Mucosa of stomach (tissue), 1 donor: ENCODE measurements around the gene CCDC91.

ENCODE experiments used
- H3K27me3 ChIP-seq: one replicate; pipeline ENCODE4 v1.7.0; 2013; ENCODE audit warnings: mild to moderate bottlenecking, low read length; ENCODE audit not compliant: control insufficient read depth, insufficient read depth
- H3K36me3 ChIP-seq: one replicate; pipeline ENCODE4 v1.7.0; 2013; ENCODE audit warnings: low read length; ENCODE audit not compliant: control insufficient read depth, insufficient read depth
- H3K4me1 ChIP-seq: one replicate; pipeline ENCODE4 v1.7.0; 2013; ENCODE audit warnings: mild to moderate bottlenecking, low read length; ENCODE audit not compliant: control insufficient read depth, insufficient read depth
- H3K4me3 ChIP-seq: one replicate; pipeline ENCODE4 v1.7.0; 2013; ENCODE audit warnings: low read length
- H3K9ac ChIP-seq: one replicate; pipeline ENCODE4 v1.7.0; 2013; ENCODE audit warnings: mild to moderate bottlenecking, low read length, moderate library complexity
- H3K9me3 ChIP-seq: one replicate; pipeline ENCODE4 v1.7.0; 2013; ENCODE audit warnings: mild to moderate bottlenecking, low read length, moderate library complexity; ENCODE audit not compliant: control insufficient read depth
- donor health status: Pancreatic carcinoma.

The CCDC91 gene

GRCh38 chr12:28268608-28269229, 78.5 kb downstream of the CCDC91 start:
- Histone ChIP-seq H3K4me1 (peaks cover 4% of the 10 kb centered on the region), H3K9me3 (no peaks in the 10 kb centered on the region), H3K36me3 (no peaks in the 10 kb centered on the region), H3K9ac (no peak overlapping the region), H3K4me3 (no peak overlapping the region), H3K27me3 (no peaks in the 10 kb centered on the region)

GRCh38 chr12:28269851-28270250, 79.6 kb downstream of the CCDC91 start:
- Histone ChIP-seq H3K27me3 (no peaks in the 10 kb centered on the region), H3K9me3 (no peaks in the 10 kb centered on the region), H3K4me3 (no peak overlapping the region), H3K9ac (no peak overlapping the region), H3K36me3 (no peaks in the 10 kb centered on the region), H3K4me1 (peaks cover 4% of the 10 kb centered on the region)

DNA sequence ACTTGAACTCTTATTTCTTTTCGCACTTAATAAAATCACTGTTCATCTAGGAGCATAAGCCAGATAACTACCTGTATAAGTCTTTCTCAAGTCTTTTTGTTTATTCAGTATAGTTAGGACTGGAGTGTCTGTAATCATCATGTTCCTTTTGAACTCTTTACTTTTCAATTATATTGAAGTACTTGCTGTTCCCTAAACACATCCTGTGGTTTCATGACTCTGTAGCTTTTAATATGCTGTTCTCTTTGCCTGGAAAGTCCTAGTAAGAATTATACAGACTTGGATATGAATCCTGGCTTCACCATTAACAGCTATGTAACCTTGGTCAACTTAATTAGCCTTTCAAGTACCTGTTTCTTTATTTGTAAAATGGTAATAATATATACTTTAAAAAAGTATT, 88.2 kb downstream of the CCDC91 start:
- no peaks in the 10 kb centered on the region for H3K4me1 ChIP-seq
- no peaks in the 10 kb centered on the region for H3K27me3 ChIP-seq
- H3K4me3 ChIP-seq: no peak overlapping the region
- H3K9ac ChIP-seq: no peak overlapping the region
- no peaks in the 10 kb centered on the region for H3K36me3 ChIP-seq
- H3K9me3 ChIP-seq: no peaks in the 10 kb centered on the region

DNA sequence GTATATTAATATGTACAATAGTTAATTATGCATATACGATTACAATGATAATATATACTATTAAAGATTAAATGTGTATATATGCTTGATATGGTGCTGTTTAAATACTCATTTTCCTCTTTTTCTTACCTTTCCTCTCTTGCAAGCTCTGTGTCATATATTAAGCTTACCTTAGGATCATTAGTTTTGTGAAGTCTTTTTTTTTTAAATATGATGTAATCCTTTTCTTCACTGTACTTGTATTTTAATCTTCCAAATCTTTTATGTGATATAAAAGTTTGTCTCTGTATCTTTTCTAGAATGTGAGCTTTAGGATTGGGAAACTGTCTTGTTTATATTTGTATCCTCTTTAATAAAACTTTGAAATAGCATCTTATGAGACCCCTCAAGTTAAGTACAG, 88.7 kb downstream of the CCDC91 start:
- Histone ChIP-seq H3K36me3 (no peaks in the 10 kb centered on the region), H3K4me1 (no peaks in the 10 kb centered on the region), H3K9me3 (no peaks in the 10 kb centered on the region), H3K27me3 (no peaks in the 10 kb centered on the region), H3K4me3 (no peak overlapping the region), H3K9ac (no peak overlapping the region)

GRCh38 chr12:28286352-28286751, 96.1 kb downstream of the CCDC91 start:
- Histone ChIP-seq H3K27me3 (no peaks in the 10 kb centered on the region), H3K9me3 (peaks cover 11% of the 10 kb centered on the region), H3K4me3 (no peak overlapping the region), H3K9ac (no peak overlapping the region), H3K36me3 (no peaks in the 10 kb centered on the region), H3K4me1 (no peaks in the 10 kb centered on the region)

DNA sequence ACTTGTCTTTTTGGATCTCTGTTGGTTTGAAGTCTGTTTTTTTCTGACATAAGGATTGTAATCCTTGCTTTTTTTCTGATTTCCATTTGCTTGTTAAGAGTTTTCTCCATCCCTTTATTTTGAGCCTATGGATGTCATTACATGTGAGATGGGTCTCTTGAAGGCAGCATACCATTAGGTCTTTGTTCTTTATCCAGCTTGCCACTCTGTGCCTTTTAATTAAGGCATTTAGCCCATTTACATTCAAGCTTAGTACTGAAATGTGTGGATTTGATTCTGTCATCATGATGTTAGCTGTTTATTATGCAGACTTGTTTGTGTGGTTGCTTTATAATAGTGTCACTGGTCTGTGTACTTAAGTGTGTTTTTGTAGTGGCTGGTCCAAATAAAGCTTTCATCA, 100.0 kb downstream of the CCDC91 start:
- H3K9ac ChIP-seq: no peak overlapping the region
- H3K4me3 ChIP-seq: no peak overlapping the region
- no peaks in the 10 kb centered on the region for H3K36me3 ChIP-seq
- H3K4me1 ChIP-seq: no peaks in the 10 kb centered on the region
- H3K9me3 ChIP-seq: peaks cover 11% of the 10 kb centered on the region
- H3K27me3 ChIP-seq: no peaks in the 10 kb centered on the region

GRCh38 chr12:28292699-28293098, 102.4 kb downstream of the CCDC91 start:
- no peak overlapping the region for H3K4me3 ChIP-seq
- H3K9ac ChIP-seq: no peak overlapping the region
- H3K4me1 ChIP-seq: no peaks in the 10 kb centered on the region
- peaks cover 11% of the 10 kb centered on the region for H3K9me3 ChIP-seq
- H3K27me3 ChIP-seq: no peaks in the 10 kb centered on the region
- no peaks in the 10 kb centered on the region for H3K36me3 ChIP-seq

DNA sequence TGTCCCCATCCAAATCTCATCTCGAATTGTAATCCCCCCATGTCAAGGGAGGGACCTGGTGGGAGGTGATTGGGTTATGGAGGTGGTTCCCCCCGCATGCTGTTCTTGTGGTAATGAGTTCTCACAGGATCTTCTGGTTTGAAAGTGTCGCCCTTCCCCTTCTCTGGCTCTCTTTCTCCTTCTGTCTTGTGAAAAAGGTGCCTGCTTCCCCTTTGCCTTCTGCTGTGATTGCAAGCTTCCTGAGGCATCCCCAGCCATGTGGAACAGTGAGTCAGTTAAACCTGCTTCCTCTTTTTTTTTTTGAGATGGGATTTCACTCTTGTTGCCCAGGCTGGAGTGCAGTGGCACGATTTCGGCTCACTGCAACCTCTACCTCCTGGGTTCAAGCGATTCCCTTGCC, 104.0 kb downstream of the CCDC91 start:
- H3K4me3 ChIP-seq: no peak overlapping the region
- H3K36me3 ChIP-seq: no peaks in the 10 kb centered on the region
- H3K27me3 ChIP-seq: no peaks in the 10 kb centered on the region
- no peaks in the 10 kb centered on the region for H3K4me1 ChIP-seq
- H3K9ac ChIP-seq: no peak overlapping the region
- H3K9me3 ChIP-seq: peaks cover 10% of the 10 kb centered on the region

- Histone ChIP-seq H3K27me3 (no peaks in the 10 kb centered on the region), H3K9me3 (no peaks in the 10 kb centered on the region), H3K36me3 (no peaks in the 10 kb centered on the region), H3K4me3 (no peak overlapping the region), H3K4me1 (no peaks in the 10 kb centered on the region), H3K9ac (no peak overlapping the region)
These were observed 106.0 kb downstream of the CCDC91 start for GRCh38 chr12:28296287-28296686.

GRCh38 chr12:28303192-28303591, 112.9 kb downstream of the CCDC91 start:
- H3K4me3 ChIP-seq: no peak overlapping the region
- H3K9me3 ChIP-seq: no peaks in the 10 kb centered on the region
- no peaks in the 10 kb centered on the region for H3K27me3 ChIP-seq
- H3K9ac ChIP-seq: no peak overlapping the region
- no peaks in the 10 kb centered on the region for H3K36me3 ChIP-seq
- no peaks in the 10 kb centered on the region for H3K4me1 ChIP-seq

DNA sequence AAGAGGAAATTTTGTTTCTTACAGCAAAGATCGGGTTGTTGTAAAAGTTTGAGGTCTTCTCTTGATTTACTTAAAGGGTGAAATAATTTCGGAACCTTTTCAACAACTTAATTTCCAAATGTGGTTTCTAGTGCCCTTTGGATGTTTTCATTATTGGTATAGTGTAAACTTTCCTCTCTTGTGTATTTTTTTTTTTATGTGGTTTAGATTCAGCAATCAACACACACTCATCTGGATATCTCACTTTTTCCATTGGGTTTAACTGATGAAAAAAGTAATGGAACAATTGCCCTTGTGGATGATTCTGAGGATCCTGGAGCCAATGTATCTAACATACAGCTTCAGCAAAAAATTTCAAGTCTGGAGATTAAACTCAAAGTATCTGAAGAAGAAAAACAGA, 116.3 kb downstream of the CCDC91 start:
- Histone ChIP-seq H3K9me3 (no peaks in the 10 kb centered on the region), H3K9ac (no peak overlapping the region), H3K27me3 (no peaks in the 10 kb centered on the region), H3K36me3 (no peaks in the 10 kb centered on the region), H3K4me3 (no peak overlapping the region), H3K4me1 (no peaks in the 10 kb centered on the region)

- Histone ChIP-seq H3K27me3 (no peaks in the 10 kb centered on the region), H3K36me3 (no peaks in the 10 kb centered on the region), H3K9me3 (no peaks in the 10 kb centered on the region), H3K4me1 (peaks cover 6% of the 10 kb centered on the region), H3K4me3 (no peak overlapping the region), H3K9ac (no peak overlapping the region)
These were observed 118.6 kb downstream of the CCDC91 start for GRCh38 chr12:28308891-28309290.

GRCh38 chr12:28313631-28314030, 123.4 kb downstream of the CCDC91 start:
- no peak overlapping the region for H3K4me3 ChIP-seq
- H3K4me1 ChIP-seq: peaks cover 6% of the 10 kb centered on the region
- H3K36me3 ChIP-seq: no peaks in the 10 kb centered on the region
- H3K9me3 ChIP-seq: no peaks in the 10 kb centered on the region
- no peak overlapping the region for H3K9ac ChIP-seq
- H3K27me3 ChIP-seq: no peaks in the 10 kb centered on the region
